ACC112 (cell line): ENCODE data around the gene PPCDC.
"Not testable (repeated sequence)": the region's sequence is repeated elsewhere in the genome, so short reads cannot be mapped to it uniquely, and the experiment has no call there.

Source experiments
- H2AFZ ChIP-seq: fragments of 200-600 bp; sonication (generic); one replicate; pipeline ENCODE4 v1.6.0; 2017; ENCODE audit warnings: antibody characterized with exemption, low read length; ENCODE audit not compliant: unreplicated experiment
- H3K27ac ChIP-seq: fragments of 200-600 bp; sonication (generic); 2 replicates; pipeline ENCODE4 v1.5.1; 2014; ENCODE audit warnings: low read depth, mild to moderate bottlenecking, antibody characterized with exemption, low read length, moderate library complexity
- H3K27me3 ChIP-seq: fragments of 200-600 bp; sonication (generic); 2 replicates; pipeline ENCODE4 v1.6.1; 2014; ENCODE audit warnings: mild to moderate bottlenecking, antibody characterized with exemption, low read length, moderate library complexity, mixed read lengths; ENCODE audit not compliant: insufficient read depth
- H3K36me3 ChIP-seq: fragments of 200-600 bp; sonication (generic); 2 replicates; pipeline ENCODE4 v1.6.1; 2016; ENCODE audit warnings: mild to moderate bottlenecking, antibody characterized with exemption, low read length, moderate library complexity, mixed read lengths; ENCODE audit not compliant: insufficient read depth
- H3K4me1 ChIP-seq: fragments of 200-600 bp; sonication (generic); one replicate; pipeline ENCODE4 v1.6.1; 2016; ENCODE audit warnings: low read length, mixed read lengths; ENCODE audit not compliant: insufficient read depth, unreplicated experiment, control insufficient read depth
- H3K4me3 ChIP-seq: fragments of 200-600 bp; sonication (generic); 2 replicates; pipeline ENCODE4 v1.5.1; 2014; ENCODE audit warnings: mild to moderate bottlenecking, low read depth, low read length
- H3K79me2 ChIP-seq: fragments of 200-600 bp; sonication (generic); one replicate; pipeline ENCODE4 v1.6.0; 2016; ENCODE audit warnings: low read length; ENCODE audit not compliant: control insufficient read depth, unreplicated experiment, insufficient read depth

PPCDC gene

GRCh38 chr15:75065851-75066509 is 42.6 kb downstream of the PPCDC start:
- Histone ChIP-seq H3K27me3 (0 out of 2 replicates have a peak, but pooled peaks cover 6% of the 10 kb centered on the region), H3K27ac (peak overlapping the region; percentile 62)

GRCh38 chr15:75067123-75067830 is 43.9 kb downstream of the PPCDC start:
- Histone ChIP-seq H3K27me3 (0 out of 2 replicates have a peak, but pooled peaks cover 6% of the 10 kb centered on the region), H3K4me1 (peaks cover 47% of the 10 kb centered on the region), H3K36me3 (no peaks in the 10 kb centered on the region), H3K4me3 (no peak overlapping the region), H3K79me2 (no peaks in the 10 kb centered on the region), H3K27ac (peak overlapping the region; percentile 62), H2AFZ (peak overlapping the region; percentile 2)

More at GRCh38 chr15:75065851-75066509, 42.6 kb downstream of the PPCDC start:
- peak overlapping the region; percentile 41 for H2AFZ ChIP-seq
- no peaks in the 10 kb centered on the region for H3K79me2 ChIP-seq
- H3K4me3 ChIP-seq = 0 out of 2 replicates have a peak overlapping the region, but pooled peaks have one; percentile 3
- peaks cover 47% of the 10 kb centered on the region for H3K4me1 ChIP-seq
- no peaks in the 10 kb centered on the region for H3K36me3 ChIP-seq

DNA sequence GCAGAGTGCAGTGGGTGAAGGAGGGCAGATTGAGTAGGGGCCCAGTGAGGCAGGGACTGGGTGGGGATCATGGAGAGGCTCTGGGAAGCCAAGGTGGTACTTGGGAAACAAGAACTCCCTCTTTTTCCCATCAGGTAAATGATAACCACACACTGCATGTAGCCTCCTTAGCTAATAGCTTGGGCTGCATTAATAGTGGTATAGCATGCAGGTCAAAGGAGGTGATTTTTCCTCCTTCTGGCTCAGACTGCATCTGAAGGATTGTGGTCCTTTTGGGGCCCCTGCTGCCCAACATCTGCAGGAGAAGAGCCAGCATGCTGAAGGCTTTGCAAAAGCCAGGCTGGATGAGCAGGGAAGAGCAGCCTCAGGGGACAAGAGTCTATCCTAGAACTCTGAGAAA is 45.4 kb downstream of the PPCDC start:
- H2AFZ ChIP-seq = no peak overlapping the region
- H3K4me3 ChIP-seq = no peak overlapping the region
- H3K36me3 ChIP-seq = no peaks in the 10 kb centered on the region
- no peaks in the 10 kb centered on the region for H3K79me2 ChIP-seq
- 0 out of 2 replicates have a peak, but pooled peaks cover 6% of the 10 kb centered on the region for H3K27me3 ChIP-seq
- peaks cover 39% of the 10 kb centered on the region for H3K4me1 ChIP-seq
- no peak overlapping the region for H3K27ac ChIP-seq

DNA sequence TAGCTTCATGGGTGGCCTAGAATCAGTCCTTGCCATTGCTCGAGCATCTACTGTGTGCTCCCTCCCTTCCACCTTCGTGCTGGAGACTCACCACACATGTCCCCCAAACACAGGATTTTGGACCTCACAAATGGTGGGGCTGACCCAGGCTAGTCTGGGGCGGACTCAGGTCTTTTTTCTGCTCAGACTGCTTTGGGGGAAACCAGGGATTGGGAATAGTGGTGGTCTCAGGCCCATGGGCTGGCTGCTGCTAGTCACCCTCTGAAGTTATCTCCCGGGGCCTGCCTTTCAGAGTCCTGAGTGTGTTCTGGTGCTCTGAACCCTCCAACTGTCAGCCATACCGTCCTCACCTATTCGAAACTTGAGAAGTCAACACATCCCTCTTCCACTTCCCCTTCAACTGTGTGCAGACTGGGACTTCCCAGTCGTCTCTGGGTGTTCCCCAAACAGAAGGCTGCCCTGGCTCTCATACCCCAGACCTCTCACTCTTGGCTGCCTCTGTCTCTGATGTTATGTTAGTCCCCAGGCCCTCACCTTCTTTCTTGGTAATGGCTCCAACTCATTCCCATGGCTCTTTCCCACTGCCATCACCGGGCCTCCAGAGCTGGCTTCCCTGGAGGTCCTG is 46.0 kb downstream of the PPCDC start:
- no peak overlapping the region for H3K27ac ChIP-seq
- H2AFZ ChIP-seq = no peak overlapping the region
- H3K4me3 ChIP-seq = no peak overlapping the region
- no peaks in the 10 kb centered on the region for H3K36me3 ChIP-seq
- peaks cover 33% of the 10 kb centered on the region for H3K4me1 ChIP-seq
- H3K79me2 ChIP-seq = no peaks in the 10 kb centered on the region
- H3K27me3 ChIP-seq = 0 out of 2 replicates have a peak, but pooled peaks cover 6% of the 10 kb centered on the region

DNA sequence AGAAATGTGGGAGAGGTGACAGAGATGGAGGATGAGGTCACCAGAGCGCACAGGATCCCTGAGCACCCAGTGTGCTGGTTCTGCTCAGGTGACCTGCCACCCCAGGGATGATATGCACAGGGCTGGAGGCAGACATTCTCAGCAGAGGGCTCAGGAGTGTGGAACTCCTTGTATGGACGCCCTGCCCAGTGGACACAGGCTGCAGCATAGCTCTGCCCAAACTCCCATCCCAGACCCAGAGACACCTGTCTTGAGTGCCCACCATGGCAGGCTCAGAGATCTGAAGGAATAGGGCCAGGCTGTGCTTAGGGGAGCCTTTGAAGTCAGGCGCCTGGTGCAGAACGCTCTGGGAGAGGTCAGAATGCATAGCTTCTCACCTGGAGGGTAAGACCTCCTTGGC is 47.3 kb downstream of the PPCDC start:
- H3K4me3 ChIP-seq = no peak overlapping the region
- no peaks in the 10 kb centered on the region for H3K79me2 ChIP-seq
- no peaks in the 10 kb centered on the region for H3K36me3 ChIP-seq
- H3K4me1 ChIP-seq = peaks cover 20% of the 10 kb centered on the region
- H3K27ac ChIP-seq = no peak overlapping the region
- no peak overlapping the region for H2AFZ ChIP-seq
- 0 out of 2 replicates have a peak, but pooled peaks cover 6% of the 10 kb centered on the region for H3K27me3 ChIP-seq

DNA sequence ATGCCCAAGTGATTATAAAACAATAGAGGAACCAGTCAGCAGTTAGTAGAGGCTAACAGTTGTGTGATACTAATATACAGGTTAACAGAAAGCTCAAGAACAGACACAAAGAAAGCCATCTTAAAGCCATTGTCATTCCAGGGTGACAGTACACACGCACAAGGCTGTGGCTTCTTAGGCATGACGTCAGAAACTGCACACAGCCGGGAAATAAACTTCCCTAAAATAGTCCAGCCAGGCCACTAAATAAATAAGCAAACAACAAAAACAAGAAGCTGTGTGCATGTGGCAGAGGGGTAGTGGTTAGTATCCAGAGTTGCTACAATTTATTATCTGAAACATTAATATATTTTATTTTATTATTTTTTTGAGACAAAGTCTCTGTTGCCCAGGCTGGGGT is 49.8 kb downstream of the PPCDC start:
- no peak overlapping the region for H3K27ac ChIP-seq
- H2AFZ ChIP-seq = no peak overlapping the region
- H3K27me3 ChIP-seq = 0 out of 2 replicates have a peak, but pooled peaks cover 6% of the 10 kb centered on the region
- no peaks in the 10 kb centered on the region for H3K4me1 ChIP-seq
- H3K79me2 ChIP-seq = no peaks in the 10 kb centered on the region
- H3K4me3 ChIP-seq = no peak overlapping the region
- no peaks in the 10 kb centered on the region for H3K36me3 ChIP-seq

- no peak overlapping the region for H3K4me3 ChIP-seq
- no peaks in the 10 kb centered on the region for H3K36me3 ChIP-seq
- no peaks in the 10 kb centered on the region for H3K79me2 ChIP-seq
- no peak overlapping the region for H2AFZ ChIP-seq
- peaks cover 13% of the 10 kb centered on the region for H3K27me3 ChIP-seq
- H3K27ac ChIP-seq = no peak overlapping the region
- no peaks in the 10 kb centered on the region for H3K4me1 ChIP-seq
These were observed 52.9 kb downstream of the PPCDC start for GRCh38 chr15:75076277-75076676.

DNA sequence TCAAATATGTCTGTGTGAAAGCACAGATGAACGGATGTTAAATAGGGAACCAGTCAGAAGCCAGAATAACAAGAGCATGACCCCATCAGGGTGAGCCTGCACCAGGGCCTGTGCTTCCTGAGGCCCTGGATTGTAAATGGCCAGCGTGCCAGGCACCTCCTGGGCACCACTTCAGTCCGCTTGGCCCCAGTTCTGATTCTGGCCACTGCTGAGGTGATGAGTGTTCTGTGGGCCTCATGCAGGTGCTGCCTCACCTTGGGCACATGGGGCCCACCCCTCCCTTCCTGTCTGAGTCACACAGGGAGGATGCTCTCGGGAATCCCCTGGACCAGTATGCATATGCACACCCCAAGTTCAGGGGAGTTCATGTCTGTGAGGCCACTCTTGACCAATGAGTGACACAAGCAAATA is 54.2 kb downstream of the PPCDC start:
- not testable (repeated sequence) for H3K79me2 ChIP-seq, H3K36me3 ChIP-seq, H3K4me3 ChIP-seq, H2AFZ ChIP-seq, H3K27ac ChIP-seq, H3K4me1 ChIP-seq
- peaks cover 17% of the 10 kb centered on the region for H3K27me3 ChIP-seq

DNA sequence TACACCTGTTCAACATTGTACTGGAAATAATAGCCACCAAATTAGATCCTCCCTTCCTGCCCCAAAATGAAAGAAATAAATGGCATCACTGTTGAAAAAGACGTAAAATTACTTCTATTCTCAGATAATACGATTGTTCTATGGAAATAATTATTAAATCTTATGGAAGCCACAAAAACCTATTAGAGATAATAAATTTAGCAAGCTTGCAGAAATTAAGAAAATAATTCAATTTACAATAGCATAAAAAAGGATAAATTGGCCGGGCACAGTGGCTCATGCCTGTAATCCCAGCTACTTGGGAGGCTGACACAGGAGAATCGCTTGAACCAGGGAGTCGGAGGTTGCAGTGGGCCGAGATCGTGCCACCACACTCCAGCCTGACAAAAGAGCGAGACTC is 57.8 kb downstream of the PPCDC start:
- Histone ChIP-seq H3K36me3 (no peaks in the 10 kb centered on the region), H3K79me2 (no peaks in the 10 kb centered on the region), H3K4me3 (no peak overlapping the region), H3K4me1 (no peaks in the 10 kb centered on the region), H3K27ac (no peak overlapping the region), H3K27me3 (peaks cover 17% of the 10 kb centered on the region), H2AFZ (no peak overlapping the region)

DNA sequence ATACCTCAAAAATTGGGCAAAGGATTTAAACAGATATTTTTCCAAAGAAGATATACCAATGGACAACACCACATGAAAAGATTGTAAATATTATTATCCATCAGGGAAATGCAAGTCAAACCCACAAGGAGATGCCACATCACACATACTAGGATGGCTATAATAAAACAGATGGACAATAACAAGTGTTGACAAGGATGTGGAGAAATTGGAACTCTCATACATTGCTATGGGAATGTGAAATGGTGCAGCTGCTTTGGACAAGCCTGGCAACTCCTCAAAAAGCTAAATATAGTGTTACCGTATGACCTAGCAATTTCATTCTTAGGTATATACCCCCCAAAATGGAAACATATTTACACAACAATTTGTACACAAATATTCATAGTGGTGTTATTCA is 59.3 kb downstream of the PPCDC start:
- Histone ChIP-seq H3K36me3 (no peaks in the 10 kb centered on the region), H3K4me1 (no peaks in the 10 kb centered on the region), H3K4me3 (no peak overlapping the region), H3K27ac (no peak overlapping the region), H2AFZ (no peak overlapping the region), H3K79me2 (no peaks in the 10 kb centered on the region), H3K27me3 (peaks cover 17% of the 10 kb centered on the region)
